ENCODE measurements around the gene FCN3. TPM values are rescaled to one million over a fixed set of nuclear protein-coding genes. Genes with fewer than 3 reads are reported as not detected.

Gene FCN3
- total and polyA plus RNA-seq, 10 of the 15 experiments (the other 5 are each of a cell fraction or from before 2014, with no cell fraction given) = 0.28 TPM; not detected in 9

DNA sequence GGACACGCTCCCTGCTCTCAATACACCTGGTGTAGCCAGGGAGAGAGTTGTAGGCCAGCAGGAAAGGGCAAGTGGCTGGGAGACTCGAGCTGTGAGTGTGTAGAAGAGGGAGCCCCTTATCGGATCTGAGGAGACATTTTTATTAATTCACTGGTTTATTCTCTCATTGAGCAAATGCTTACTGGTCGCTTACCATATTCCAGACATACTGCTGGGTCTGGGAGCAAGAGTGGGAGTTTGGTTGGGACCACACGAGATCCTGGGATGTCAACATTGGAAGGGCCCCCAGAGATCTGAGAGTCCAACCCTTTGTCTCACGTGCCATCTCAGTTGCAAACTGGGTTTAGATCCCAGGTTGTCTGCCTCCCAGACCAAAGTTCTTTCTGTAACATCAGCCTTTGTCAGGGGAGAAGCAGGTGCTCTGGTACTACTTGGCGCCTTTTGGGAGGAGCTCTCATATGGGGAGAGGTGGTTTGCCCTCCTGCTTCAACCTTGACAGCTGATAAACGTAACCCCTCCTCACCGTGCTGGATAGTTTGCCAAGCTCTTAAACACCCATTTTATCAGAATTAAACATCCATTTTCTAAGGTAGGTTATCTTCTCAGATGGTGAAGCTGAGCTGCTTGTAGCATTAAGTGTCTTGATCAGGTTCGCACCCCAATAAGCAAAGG is 51.9 kb downstream of the FCN3 start:
- POLR2A ChIA-PET = interaction anchor here (0.6 to 1.4 kb wide), 6 partner anchors 10 to 1474 kb away, joined by 3 to 6 read pairs (median 5); partner anchors contain the start of gene SYTL1
- SMC1A ChIA-PET (ENCODE audit: uncharacterized antibody, unreplicated experiment) = interaction anchor here (0.5 to 1.9 kb wide), 4 partner anchors 10 to 347 kb away, joined by 3 to 8 read pairs (median 5); no protein-coding TSS in a partner anchor
- RAD21 ChIA-PET (ENCODE audit: unreplicated experiment) = interaction anchor here (1.5 to 2.1 kb wide), 2 partner anchors 10 to 35 kb away, joined by 4 read pairs; no protein-coding TSS in a partner anchor
- intact Hi-C loops (cut with micrococcal nuclease; ENCODE audit: unreplicated experiment) = loop anchor here (5.0 to 10.0 kb wide), 2 partner anchors 45 to 342 kb away; partner anchors contain the start of gene MAP3K6
- Histone ChIP-seq H3K4me2 (ENCODE audit: control insufficient read depth, insufficient read depth) (peak overlapping the region; percentile 77), H3K79me2 (ENCODE audit: control insufficient read depth, insufficient read depth, low read length) (peaks cover 44% of the 10 kb centered on the region), H3K4me3 (peak overlapping the region; percentile 95), H3K27ac (ENCODE audit: control insufficient read depth, insufficient read depth) (peak overlapping the region; percentile 96), H2AFZ (ENCODE audit: control insufficient read depth, low read depth, low read length) (peak overlapping the region; percentile 86), H3K9me3 (replicated peaks; ENCODE audit: control insufficient read depth, insufficient read depth, low read length) (no peaks in the 10 kb centered on the region), H3K4me1 (ENCODE audit: control insufficient read depth, insufficient read depth, low read length) (no peaks in the 10 kb centered on the region), H3K36me3 (ENCODE audit: control insufficient read depth in 2 of 2, insufficient read depth in 2 of 2, low read length in 1 of 2) (peaks cover 6 to 17% of the 10 kb centered on the region in 2 experiments), H3K9ac (ENCODE audit: control insufficient read depth, insufficient read depth, low read length) (peak overlapping the region; percentile 96), H4K20me1 (ENCODE audit: control insufficient read depth, insufficient read depth) (no peaks in the 10 kb centered on the region), H3K27me3 (replicated peaks in 1 of 2; ENCODE audit: control insufficient read depth in 2 of 2, insufficient read depth in 2 of 2, low read length in 1 of 2) (no peaks in the 10 kb centered on the region)
- TSS peak; percentile 67 for BruUV-seq (replicated peaks)
- CTCF ChIA-PET = interaction anchor here (0.6 to 2.5 kb wide), 12 partner anchors 10 to 284 kb away, joined by 3 to 22 read pairs (median 4); partner anchors contain the start of genes AHDC1 and SYTL1
- DNase-seq (ENCODE audit: low read depth, low spot score) (no peak), FAIRE-seq (no peak), ATAC-seq (no peak)
- in situ Hi-C loops (cut with MboI) = no loop called here
- 11% methylated on average over 10 of the region's 10 CpGs for WGBS (ENCODE audit: insufficient coverage, insufficient replicate concordance, low lambda C conversion rate, missing lambda C conversion rate)
- no peak for TF ChIP-seq FOXM1 (IDR thresholded peaks at IDR 0.05; ENCODE audit: low read depth, low read length)
- TF ChIP-seq POLR2AphosphoS5 (IDR thresholded peaks at IDR 0.05; ENCODE audit: low read length) = 0 out of 2 replicates have a peak, but pooled peaks have one; percentile 47
- 0 out of 4 replicates have a peak, but pooled peaks of 1 of the 2 experiments have one; percentile 22 for TF ChIP-seq BHLHE40 (IDR thresholded peaks at IDR 0.05; ENCODE audit: borderline replicate concordance in 1 of 2, low read depth in 2 of 2, low read length in 1 of 2)
- no peak for TF ChIP-seq ZZZ3 (IDR thresholded peaks at IDR 0.05; ENCODE audit: control insufficient read depth, insufficient read length, low read depth)
- TF ChIP-seq HDAC2 (IDR thresholded peaks at IDR 0.05) = no peak
- no peak for TF ChIP-seq NBN (IDR thresholded peaks at IDR 0.05)
- TF ChIP-seq, protein P1, sequence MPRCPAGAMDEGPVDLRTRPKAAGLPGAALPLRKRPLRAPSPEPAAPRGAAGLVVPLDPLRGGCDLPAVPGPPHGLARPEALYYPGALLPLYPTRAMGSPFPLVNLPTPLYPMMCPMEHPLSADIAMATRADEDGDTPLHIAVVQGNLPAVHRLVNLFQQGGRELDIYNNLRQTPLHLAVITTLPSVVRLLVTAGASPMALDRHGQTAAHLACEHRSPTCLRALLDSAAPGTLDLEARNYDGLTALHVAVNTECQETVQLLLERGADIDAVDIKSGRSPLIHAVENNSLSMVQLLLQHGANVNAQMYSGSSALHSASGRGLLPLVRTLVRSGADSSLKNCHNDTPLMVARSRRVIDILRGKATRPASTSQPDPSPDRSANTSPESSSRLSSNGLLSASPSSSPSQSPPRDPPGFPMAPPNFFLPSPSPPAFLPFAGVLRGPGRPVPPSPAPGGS (IDR thresholded peaks at IDR 0.05; ENCODE audit: borderline replicate concordance, insufficient read depth, low read depth, low read length, poor library complexity, severe bottlenecking) = no peak
- TF ChIP-seq, protein P2, sequence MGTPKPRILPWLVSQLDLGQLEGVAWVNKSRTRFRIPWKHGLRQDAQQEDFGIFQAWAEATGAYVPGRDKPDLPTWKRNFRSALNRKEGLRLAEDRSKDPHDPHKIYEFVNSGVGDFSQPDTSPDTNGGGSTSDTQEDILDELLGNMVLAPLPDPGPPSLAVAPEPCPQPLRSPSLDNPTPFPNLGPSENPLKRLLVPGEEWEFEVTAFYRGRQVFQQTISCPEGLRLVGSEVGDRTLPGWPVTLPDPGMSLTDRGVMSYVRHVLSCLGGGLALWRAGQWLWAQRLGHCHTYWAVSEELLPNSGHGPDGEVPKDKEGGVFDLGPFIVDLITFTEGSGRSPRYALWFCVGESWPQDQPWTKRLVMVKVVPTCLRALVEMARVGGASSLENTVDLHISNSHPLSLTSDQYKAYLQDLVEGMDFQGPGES (IDR thresholded peaks at IDR 0.05) = no peak
- TF ChIP-seq JUND (IDR thresholded peaks at IDR 0.05; ENCODE audit: low read depth, low read length) = no peak
- TF ChIP-seq SIX5 (IDR thresholded peaks at IDR 0.05; ENCODE audit: low read depth, low read length, severe bottlenecking) = no peak
- TF ChIP-seq, protein P3, sequence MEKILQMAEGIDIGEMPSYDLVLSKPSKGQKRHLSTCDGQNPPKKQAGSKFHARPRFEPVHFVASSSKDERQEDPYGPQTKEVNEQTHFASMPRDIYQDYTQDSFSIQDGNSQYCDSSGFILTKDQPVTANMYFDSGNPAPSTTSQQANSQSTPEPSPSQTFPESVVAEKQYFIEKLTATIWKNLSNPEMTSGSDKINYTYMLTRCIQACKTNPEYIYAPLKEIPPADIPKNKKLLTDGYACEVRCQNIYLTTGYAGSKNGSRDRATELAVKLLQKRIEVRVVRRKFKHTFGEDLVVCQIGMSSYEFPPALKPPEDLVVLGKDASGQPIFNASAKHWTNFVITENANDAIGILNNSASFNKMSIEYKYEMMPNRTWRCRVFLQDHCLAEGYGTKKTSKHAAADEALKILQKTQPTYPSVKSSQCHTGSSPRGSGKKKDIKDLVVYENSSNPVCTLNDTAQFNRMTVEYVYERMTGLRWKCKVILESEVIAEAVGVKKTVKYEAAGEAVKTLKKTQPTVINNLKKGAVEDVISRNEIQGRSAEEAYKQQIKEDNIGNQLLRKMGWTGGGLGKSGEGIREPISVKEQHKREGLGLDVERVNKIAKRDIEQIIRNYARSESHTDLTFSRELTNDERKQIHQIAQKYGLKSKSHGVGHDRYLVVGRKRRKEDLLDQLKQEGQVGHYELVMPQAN (conservative IDR thresholded peaks at IDR 0.05) = no peak
- TF ChIP-seq KAT2A (conservative IDR thresholded peaks at IDR 0.05; ENCODE audit: control insufficient read depth, low read depth, low read length) = no peak
- TF ChIP-seq DPF2 (IDR thresholded peaks at IDR 0.05) = no peak
- no peak for TF ChIP-seq MTA2 (IDR thresholded peaks at IDR 0.05; ENCODE audit: low read depth)
- TF ChIP-seq POLR2A (IDR thresholded peaks at IDR 0.05; ENCODE audit: low read depth, low read length) = no peak
- TF ChIP-seq BMI1 (IDR thresholded peaks at IDR 0.05; ENCODE audit: borderline replicate concordance) = no peak
- TF ChIP-seq POU2F2 (IDR thresholded peaks at IDR 0.05; ENCODE audit: borderline replicate concordance, low read depth, low read length) = no peak
- no peak for TF ChIP-seq IRF4 (IDR thresholded peaks at IDR 0.05; ENCODE audit: low read depth, low read length)
- TF ChIP-seq CHD1 (IDR thresholded peaks at IDR 0.05; ENCODE audit: low read depth, low read length) = 0 out of 2 replicates have a peak, but pooled peaks have one; percentile 8
- TF ChIP-seq SIN3A (IDR thresholded peaks at IDR 0.05; ENCODE audit: low read depth, low read length) = no peak
- no peak for TF ChIP-seq TCF7 (IDR thresholded peaks at IDR 0.05; ENCODE audit: borderline replicate concordance)

Data from GM12878 (cell line).